Esophagus muscularis mucosa (tissue), 3 donors: ENCODE measurements around the gene ATG13.

Experiments used
- CTCF ChIP-seq, 3 experiments: fragments of 200-600 bp in 2 of 3; fragments of 450-650 bp in 1 of 3; sonication (generic) in 2 of 3; IDR thresholded peaks; one replicate each; pipeline ENCODE4 v1.5.1; 2017 to 2019; ENCODE audit warnings: antibody characterized with exemption in 3 of 3, mild to moderate bottlenecking in 2 of 3, moderate library complexity in 1 of 3
- POLR2A ChIP-seq: fragments of 450-650 bp; IDR thresholded peaks from one replicate; pipeline ENCODE4 v1.6.1; 2017; ENCODE audit warnings: antibody characterized with exemption, moderate library complexity, mild to moderate bottlenecking, low read depth
- POLR2AphosphoS5 ChIP-seq, 2 donors: sonication (generic); formaldehyde crosslinking; IDR thresholded peaks; one replicate each; pipeline ENCODE4 v1.6.1; 2017; ENCODE audit warnings: antibody characterized with exemption in 2 of 2

- TF ChIP-seq POLR2A (no peak), POLR2AphosphoS5 (IDR thresholded peaks at IDR 0.05) (no peak), CTCF (IDR thresholded peaks at IDR 0.05) (no peak)
Observed at GRCh38 chr11:46577058-46577457, 40.3 kb upstream of the ATG13 start.
